H1 (cell line): ENCODE data around the gene C16orf46.

Experiments used
- EZH2 ChIP-seq: fragments of 200-600 bp; sonication (generic); IDR thresholded peaks from 2 replicates; pipeline ENCODE4 v1.7.1; 2012; ENCODE audit warnings: low read depth, mild to moderate bottlenecking, moderate library complexity, low read length, inconsistent platforms; ENCODE audit not compliant: severe bottlenecking
- TEAD4 ChIP-seq: IDR thresholded peaks from 2 replicates; pipeline ENCODE4 v1.6.1; 2012; ENCODE audit warnings: low read depth, low read length, inconsistent platforms, mixed read lengths
- TF ChIP-seq, protein P1 (sequence below), 3 experiments: IDR thresholded peaks; 1 replicate in 2 of 3; 2 replicates in 1 of 3; pipeline versions ENCODE4 v1.5.1 to v1.6.1; 2011; ENCODE audit warnings: low read length in 3 of 3, mild to moderate bottlenecking in 3 of 3, inconsistent platforms in 2 of 3, low read depth in 1 of 3, moderate library complexity in 1 of 3; ENCODE audit not compliant: insufficient read depth in 1 of 3; ENCODE audit errors: control extremely low read depth in 1 of 3

DNA sequence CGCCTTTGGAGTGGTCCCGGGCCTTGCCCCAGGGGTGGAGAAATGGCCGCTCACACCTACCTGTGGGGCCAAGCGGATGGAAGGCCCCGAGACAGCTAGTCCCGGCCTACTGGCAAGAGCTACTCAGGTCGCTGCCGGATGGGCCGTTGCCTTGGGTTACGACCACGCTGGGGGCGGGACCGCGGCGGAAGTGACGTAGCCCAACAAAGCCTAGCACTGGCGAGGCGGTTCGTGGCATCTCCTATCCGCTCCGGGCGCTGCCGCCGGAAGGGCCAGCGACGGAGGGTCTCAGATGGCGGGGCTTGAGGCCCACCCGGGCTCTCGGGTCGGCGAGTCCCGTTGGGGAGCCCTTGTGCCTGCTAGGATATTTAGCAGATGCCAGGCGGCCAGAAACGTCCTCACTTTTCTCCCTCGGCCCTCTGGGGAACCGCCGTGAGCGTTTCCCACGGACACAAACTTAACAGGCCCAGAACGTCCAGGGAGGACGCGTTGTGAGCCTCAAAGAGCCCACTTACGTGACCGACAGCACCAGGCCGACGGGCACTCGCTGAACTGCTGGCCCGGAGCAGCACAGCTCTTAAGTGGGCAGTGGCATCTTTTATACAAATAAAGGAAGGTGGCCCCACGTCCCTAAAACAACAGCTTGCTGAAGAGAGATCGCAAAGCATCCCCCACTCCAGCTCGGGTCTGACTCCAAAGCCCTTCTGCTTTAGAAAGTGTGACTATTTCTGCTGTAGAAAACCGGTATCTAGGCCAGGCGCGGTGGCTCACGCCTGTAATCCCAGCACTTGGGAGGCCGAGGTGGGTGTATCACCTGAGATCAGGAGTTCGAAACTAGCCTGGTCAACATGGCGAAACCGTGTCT, at the start of gene C16orf46:
- TF ChIP-seq TEAD4 (no peak; the same call in 1 of the 2 replicates), EZH2 (no peak)
- TF ChIP-seq, protein P1, sequence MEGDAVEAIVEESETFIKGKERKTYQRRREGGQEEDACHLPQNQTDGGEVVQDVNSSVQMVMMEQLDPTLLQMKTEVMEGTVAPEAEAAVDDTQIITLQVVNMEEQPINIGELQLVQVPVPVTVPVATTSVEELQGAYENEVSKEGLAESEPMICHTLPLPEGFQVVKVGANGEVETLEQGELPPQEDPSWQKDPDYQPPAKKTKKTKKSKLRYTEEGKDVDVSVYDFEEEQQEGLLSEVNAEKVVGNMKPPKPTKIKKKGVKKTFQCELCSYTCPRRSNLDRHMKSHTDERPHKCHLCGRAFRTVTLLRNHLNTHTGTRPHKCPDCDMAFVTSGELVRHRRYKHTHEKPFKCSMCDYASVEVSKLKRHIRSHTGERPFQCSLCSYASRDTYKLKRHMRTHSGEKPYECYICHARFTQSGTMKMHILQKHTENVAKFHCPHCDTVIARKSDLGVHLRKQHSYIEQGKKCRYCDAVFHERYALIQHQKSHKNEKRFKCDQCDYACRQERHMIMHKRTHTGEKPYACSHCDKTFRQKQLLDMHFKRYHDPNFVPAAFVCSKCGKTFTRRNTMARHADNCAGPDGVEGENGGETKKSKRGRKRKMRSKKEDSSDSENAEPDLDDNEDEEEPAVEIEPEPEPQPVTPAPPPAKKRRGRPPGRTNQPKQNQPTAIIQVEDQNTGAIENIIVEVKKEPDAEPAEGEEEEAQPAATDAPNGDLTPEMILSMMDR (IDR thresholded peaks at IDR 0.05; ENCODE audit: control extremely low read depth in 1 of 3, insufficient read depth in 1 of 3, low read depth in 1 of 3, low read length in 3 of 3) = no peak
